ENCODE data around the gene CNTN1.
A peak's percentile ranks its signal among the peaks of the same experiment; 100 is the strongest.

The CNTN1 gene

DNA sequence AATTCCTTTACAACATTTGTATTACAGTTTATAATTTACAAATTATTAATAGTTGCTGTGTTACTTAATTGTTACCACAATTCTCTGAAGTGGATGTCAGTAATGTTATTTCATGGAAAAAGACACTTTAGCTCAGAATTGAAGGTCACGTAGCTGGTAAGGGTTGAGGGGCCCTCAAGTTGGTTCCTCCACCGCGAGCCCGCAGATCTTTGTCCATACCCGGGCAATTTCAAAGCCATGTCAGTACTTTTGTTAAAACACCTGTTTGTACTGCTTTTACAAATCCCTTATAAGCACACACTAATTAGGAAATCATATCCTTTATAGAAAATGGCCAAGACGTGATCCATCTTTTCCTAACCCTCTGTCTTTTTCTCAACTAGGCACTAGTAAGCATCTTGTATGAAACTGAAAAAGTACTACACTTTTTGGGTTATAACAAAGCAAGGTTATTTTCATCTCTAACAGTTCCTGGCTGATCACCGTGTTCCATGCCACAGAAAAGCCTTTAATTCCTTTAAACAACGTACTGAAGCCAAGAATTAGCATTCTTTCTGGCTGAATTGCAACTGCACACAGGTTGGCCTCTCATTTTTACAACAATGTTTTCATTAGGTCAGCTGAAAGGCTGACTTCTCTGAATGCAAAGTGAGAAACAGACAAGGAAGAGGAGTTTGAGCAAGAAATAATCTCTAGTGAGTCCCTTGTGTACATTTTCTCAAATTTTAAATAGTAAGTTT, 76.1 kb downstream of the CNTN1 start:
- Histone ChIP-seq H3K4me1 (ENCODE audit: insufficient read depth, low read length) (no peaks in the 10 kb centered on the region; the same call in 1 of the 2 replicates), H3K9me3 (ENCODE audit: control insufficient read depth, insufficient read depth, low read length) (no peaks in the 10 kb centered on the region), H3K9ac (ENCODE audit: low read depth, low read length) (no peak overlapping the region)

DNA sequence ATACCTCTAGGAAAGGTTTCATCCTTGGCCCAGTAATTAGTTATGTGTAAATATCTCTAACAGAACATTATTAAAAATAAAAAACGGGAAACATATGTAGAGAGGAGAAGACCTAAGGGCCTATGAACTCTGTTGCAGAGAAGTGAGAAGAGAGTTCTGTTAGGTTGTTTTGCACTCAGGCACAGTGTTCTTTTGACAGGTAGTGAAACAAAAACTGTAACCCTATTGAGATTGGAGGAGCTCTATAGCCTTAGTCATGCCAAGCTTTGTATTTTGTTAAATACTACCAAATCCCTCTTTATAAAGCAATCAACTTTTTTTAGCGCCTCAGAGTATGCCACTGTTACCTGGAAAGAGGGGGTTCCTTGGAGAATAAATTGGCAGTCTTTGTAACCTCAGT, 77.6 kb downstream of the CNTN1 start:
- H3K9me3 ChIP-seq (ENCODE audit: control insufficient read depth, insufficient read depth, low read length), result no peaks in the 10 kb centered on the region
- no peak overlapping the region for H3K9ac ChIP-seq (ENCODE audit: low read depth, low read length)
- no peaks in the 10 kb centered on the region for H3K36me3 ChIP-seq (ENCODE audit: insufficient read depth, low read length)
- peaks cover 7% of the 10 kb centered on the region for H3K4me1 ChIP-seq (ENCODE audit: insufficient read depth, low read length)

More for the DNA sequence above, 76.1 kb downstream of the CNTN1 start:
- H3K36me3 ChIP-seq (ENCODE audit: insufficient read depth, low read length), result no peaks in the 10 kb centered on the region

DNA sequence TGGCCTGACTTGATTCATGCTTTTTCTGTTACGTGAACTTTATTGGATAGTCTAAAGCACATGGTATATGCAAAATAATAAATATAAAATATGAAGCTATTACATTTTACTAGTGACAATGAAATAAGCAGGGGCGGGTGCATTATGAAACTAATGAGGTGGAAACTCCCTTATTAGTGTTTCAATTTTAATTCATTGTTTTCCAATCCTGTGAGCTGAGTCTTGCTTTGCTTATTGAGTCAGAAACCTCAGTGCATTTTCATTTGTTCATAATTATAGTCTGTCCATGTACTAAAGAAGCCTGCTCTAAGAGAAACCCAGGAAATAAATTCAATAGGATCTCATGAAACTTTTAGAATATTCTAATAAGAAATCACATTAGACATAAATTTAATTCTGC, 78.5 kb downstream of the CNTN1 start:
- peaks cover 7% of the 10 kb centered on the region for H3K4me1 ChIP-seq (ENCODE audit: insufficient read depth, low read length)
- H3K9ac ChIP-seq (ENCODE audit: low read depth, low read length), result no peak overlapping the region
- H3K36me3 ChIP-seq (ENCODE audit: insufficient read depth, low read length), result no peaks in the 10 kb centered on the region
- H3K9me3 ChIP-seq (ENCODE audit: control insufficient read depth, insufficient read depth, low read length), result no peaks in the 10 kb centered on the region

DNA sequence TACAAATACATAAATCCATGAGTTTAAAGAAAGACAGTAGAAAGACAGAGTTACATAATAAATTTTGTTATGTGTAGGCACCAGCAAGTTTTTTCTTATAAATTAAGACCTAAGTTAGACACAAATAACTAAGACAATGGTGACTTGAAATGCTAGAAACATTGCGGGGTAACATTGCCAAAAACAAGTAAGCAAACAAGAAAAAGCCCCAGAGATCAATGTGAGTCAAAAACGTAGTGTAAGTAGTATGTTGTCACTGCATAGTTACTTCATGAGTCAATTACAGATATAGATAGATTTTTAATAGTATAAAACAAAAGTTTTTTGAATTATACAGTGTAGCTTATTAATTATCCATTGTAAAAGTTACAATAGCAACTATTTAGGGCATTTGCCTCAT, 83.4 kb downstream of the CNTN1 start:
- H3K9ac ChIP-seq (ENCODE audit: low read depth, low read length), result no peak overlapping the region

DNA sequence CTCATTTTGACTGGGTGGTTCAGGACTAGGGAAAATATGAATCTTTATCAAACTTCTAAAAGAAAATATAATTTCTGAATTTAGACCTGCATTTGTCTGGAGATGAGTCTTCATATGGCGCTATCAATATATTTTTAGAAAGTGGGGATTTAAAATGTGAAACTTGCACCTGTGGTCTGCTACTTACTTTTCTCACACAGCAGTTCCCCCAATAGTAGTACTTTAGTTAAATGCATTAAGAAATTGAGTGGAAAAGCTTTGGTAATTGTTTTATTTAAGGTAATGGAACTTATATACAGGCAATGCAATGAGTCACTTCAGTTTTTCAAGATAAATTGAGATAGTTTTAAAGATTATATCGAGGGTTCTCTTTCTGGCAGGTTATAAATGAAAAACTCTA, 91.9 kb downstream of the CNTN1 start:
- 0 out of 2 replicates have a peak, but pooled peaks cover 3% of the 10 kb centered on the region for H3K4me1 ChIP-seq (ENCODE audit: insufficient read depth, low read length)
- H3K9me3 ChIP-seq (ENCODE audit: control insufficient read depth, insufficient read depth, low read length), result no peaks in the 10 kb centered on the region
- no peaks in the 10 kb centered on the region for H3K36me3 ChIP-seq (ENCODE audit: insufficient read depth, low read length)
- no peak overlapping the region for H3K9ac ChIP-seq (ENCODE audit: low read depth, low read length)

More for the DNA sequence above, 83.4 kb downstream of the CNTN1 start:
- Histone ChIP-seq H3K4me1 (ENCODE audit: insufficient read depth, low read length) (peaks cover 7% of the 10 kb centered on the region), H3K36me3 (ENCODE audit: insufficient read depth, low read length) (no peaks in the 10 kb centered on the region), H3K9me3 (ENCODE audit: control insufficient read depth, insufficient read depth, low read length) (no peaks in the 10 kb centered on the region)

DNA sequence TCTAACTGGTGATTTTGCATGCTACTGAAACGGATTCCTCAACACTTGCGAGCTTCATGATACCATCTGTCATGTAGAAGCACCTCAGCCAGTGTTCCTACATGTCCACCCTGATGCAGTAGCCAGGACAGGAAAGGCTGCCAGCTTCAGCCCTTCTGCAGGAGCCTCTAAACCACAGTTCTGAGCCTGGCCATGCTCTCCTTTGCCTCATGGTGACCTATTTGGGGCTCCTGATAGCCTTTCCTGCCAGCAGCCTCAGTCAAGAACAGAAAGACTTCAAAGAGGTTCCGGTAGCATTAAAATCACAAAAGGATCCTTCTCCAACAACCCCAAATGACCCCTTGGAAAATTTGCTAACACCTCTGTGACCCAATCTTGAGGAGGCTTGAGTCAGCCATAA, 96.0 kb downstream of the CNTN1 start:
- H3K9me3 ChIP-seq (ENCODE audit: control insufficient read depth, insufficient read depth, low read length), result no peaks in the 10 kb centered on the region
- no peak overlapping the region for H3K9ac ChIP-seq (ENCODE audit: low read depth, low read length)
- H3K4me1 ChIP-seq (ENCODE audit: insufficient read depth, low read length), result peaks cover 9% of the 10 kb centered on the region; the same call in 1 of the 2 replicates
- H3K36me3 ChIP-seq (ENCODE audit: insufficient read depth, low read length), result no peaks in the 10 kb centered on the region

DNA sequence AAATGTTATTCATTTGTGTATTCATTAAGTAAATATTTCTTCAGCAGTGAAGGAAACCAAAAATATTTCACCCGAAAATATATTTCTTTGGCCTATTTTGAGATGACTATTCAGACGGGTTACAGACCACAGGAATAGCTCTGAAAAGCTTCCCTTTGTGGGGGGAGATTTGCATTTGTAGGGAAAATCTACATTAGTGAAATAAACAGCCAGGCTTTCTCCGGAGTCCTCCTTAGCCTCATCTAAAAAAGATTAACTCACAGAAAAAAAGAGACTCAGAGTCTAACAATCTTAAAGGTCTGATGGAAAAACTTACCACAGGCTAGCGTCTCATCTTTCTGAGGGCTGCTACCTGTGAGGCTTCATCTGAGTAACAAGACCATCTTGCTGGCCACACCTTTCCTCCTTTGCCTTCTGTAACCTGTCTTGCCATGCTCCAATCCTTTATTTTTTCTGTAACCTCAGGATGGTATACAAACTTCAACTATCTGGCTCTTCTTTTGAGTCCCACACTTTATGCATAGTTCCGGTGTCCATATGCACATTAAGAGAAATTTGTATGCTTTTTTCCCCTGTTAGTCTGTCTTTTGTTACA, 100.7 kb downstream of the CNTN1 start:
- peaks cover 14% of the 10 kb centered on the region; the same call in 1 of the 2 replicates for H3K4me1 ChIP-seq (ENCODE audit: insufficient read depth, low read length)
- no peaks in the 10 kb centered on the region for H3K9me3 ChIP-seq (ENCODE audit: control insufficient read depth, insufficient read depth, low read length)
- no peak overlapping the region for H3K9ac ChIP-seq (ENCODE audit: low read depth, low read length)
- no peaks in the 10 kb centered on the region for H3K36me3 ChIP-seq (ENCODE audit: insufficient read depth, low read length)

DNA sequence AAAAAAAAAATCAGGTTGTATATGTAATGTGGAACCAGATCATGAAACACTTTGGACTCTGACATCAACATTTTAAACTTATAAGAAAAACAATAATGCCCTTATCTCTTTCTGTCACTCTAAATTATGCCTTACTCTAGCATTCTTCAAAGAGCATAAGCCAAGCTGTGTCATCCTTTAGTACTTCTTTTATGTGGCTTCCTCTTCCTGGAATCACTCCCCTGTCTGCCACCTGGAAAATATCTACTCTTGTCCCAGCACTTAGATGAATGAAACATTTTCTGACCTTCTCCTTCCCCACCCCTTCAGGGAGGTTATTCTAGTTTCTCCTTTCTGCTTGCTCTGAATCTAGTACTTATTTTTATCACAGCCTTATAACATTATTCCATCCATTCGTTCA, 101.2 kb downstream of the CNTN1 start:
- no peak overlapping the region for H3K9ac ChIP-seq (ENCODE audit: low read depth, low read length)
- H3K9me3 ChIP-seq (ENCODE audit: control insufficient read depth, insufficient read depth, low read length), result no peaks in the 10 kb centered on the region
- H3K4me1 ChIP-seq (ENCODE audit: insufficient read depth, low read length), result peaks cover 11% of the 10 kb centered on the region; the same call in 1 of the 2 replicates
- no peaks in the 10 kb centered on the region for H3K36me3 ChIP-seq (ENCODE audit: insufficient read depth, low read length)

DNA sequence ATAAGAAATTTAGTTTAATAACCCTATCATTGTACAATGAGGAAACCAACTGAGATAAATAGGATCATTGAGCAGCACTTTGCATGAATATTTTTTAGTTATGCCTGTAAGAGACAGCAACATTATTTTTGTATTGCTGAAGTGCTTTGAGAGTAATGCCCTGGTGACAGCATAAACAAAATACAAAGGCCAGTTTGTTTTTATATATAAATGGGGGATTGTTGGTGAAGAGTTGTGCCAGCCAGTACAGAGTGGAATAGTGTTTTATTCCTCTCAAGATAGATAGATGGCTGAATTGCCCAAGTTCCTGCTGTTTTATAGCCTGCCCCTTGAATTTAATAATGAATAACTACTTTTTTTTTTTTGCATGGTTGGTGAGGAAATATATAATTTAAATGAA, 101.8 kb downstream of the CNTN1 start:
- Histone ChIP-seq H3K36me3 (ENCODE audit: insufficient read depth, low read length) (no peaks in the 10 kb centered on the region), H3K4me1 (ENCODE audit: insufficient read depth, low read length) (peaks cover 11% of the 10 kb centered on the region; the same call in 1 of the 2 replicates), H3K9me3 (ENCODE audit: control insufficient read depth, insufficient read depth, low read length) (no peaks in the 10 kb centered on the region), H3K9ac (ENCODE audit: low read depth, low read length) (no peak overlapping the region)

DNA sequence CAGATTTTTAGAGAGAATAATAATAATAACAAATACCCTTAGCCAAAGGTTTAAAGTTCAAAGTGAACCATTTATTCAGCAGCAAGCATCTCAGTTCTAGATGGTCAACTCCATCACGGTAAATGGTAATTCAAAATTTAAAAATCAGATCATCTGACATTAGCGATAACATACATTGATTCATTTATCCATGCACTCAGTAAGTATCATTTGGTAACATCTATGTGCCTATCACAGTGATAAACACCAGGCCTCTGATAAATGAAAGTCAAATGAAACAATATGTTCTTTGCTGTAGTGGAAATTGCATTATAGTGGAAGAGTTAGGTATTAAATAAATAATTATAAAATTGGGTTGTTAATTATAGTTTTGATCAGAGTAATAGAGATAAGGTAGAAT, 108.8 kb downstream of the CNTN1 start:
- no peak overlapping the region for H3K9ac ChIP-seq (ENCODE audit: low read depth, low read length)
- no peaks in the 10 kb centered on the region for H3K36me3 ChIP-seq (ENCODE audit: insufficient read depth, low read length)
- H3K9me3 ChIP-seq (ENCODE audit: control insufficient read depth, insufficient read depth, low read length), result no peaks in the 10 kb centered on the region
- no peaks in the 10 kb centered on the region for H3K4me1 ChIP-seq (ENCODE audit: insufficient read depth, low read length)

DNA sequence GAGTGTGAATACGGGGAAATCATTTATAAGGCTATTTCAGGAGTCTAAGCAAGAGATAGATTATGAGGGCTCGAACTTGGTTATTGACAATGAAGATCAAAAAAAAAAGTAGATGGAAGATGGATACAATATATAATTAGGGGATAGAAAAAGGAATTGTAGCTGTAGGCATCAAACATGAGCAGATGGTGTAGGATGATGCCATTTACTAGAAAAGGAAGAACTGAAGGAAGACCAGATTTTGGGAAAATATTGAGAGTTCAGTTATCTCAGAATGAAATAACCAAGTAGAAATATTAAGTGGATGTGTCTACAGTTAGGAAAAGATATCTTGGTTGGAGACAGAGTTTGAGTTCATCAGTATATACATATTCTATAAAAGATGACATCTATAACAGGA, 109.6 kb downstream of the CNTN1 start:
- H3K9ac ChIP-seq (ENCODE audit: low read depth, low read length), result no peak overlapping the region
- no peaks in the 10 kb centered on the region for H3K9me3 ChIP-seq (ENCODE audit: control insufficient read depth, insufficient read depth, low read length)
- H3K36me3 ChIP-seq (ENCODE audit: insufficient read depth, low read length), result no peaks in the 10 kb centered on the region
- H3K4me1 ChIP-seq (ENCODE audit: insufficient read depth, low read length), result no peaks in the 10 kb centered on the region

DNA sequence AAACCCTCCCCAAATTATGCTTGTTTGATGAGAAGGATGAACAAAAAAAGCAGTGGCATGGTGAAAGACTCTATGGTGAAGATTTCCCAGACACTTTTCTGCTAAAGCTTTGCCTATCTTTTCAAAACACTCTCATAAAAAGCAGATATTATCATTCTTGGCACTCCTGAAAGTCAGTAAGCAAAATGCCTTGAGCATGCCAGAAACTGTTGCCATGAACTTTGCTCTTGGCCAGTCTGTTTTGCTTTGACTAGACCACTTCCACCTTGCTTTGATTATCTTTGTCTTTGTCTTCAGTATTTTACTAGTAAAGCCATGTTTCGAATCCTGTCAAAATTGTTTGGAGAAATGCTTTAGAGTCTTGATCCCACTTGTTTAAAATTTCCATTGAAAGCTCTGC, 110.4 kb downstream of the CNTN1 start:
- Histone ChIP-seq H3K4me1 (ENCODE audit: insufficient read depth, low read length) (no peaks in the 10 kb centered on the region), H3K9ac (ENCODE audit: low read depth, low read length) (no peak overlapping the region), H3K36me3 (ENCODE audit: insufficient read depth, low read length) (no peaks in the 10 kb centered on the region), H3K9me3 (ENCODE audit: control insufficient read depth, insufficient read depth, low read length) (no peaks in the 10 kb centered on the region)

DNA sequence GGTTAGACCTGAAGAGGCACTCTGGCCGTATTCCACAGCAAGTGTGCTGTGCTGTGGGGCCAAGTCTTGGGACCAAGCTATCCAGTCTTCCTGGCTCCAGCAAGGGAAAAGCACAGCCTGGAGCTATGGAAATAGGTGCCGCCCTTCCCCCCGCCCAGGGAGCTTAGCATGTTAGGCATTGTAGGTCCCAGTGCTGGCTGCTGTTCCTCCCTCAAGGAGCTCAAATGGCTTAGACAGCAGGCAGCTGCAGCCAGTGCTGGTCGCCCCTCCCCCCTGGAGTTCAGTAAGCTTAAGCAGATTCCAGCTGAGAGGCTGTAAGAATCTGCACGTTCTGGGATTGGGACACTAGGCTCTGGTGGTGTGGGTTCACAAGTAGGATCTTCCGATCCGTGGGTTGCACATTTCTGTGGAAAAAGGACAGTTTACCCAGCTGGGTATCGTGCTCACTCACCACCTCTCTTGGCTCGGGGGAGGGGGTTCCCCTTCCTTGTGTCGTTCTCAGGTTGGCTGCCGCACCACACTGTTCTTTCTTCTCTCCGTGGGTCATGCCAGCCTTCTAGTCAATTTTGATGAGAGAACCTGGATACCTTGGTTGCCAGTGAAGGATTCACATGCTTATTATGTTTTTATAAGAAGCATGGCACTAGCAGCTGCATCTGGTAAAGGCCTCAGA, 127.3 kb downstream of the CNTN1 start:
- peaks cover 16% of the 10 kb centered on the region for H3K4me1 ChIP-seq (ENCODE audit: insufficient read depth, low read length)
- no peaks in the 10 kb centered on the region; the same call in 1 of the 2 replicates for H3K9me3 ChIP-seq (ENCODE audit: control insufficient read depth, insufficient read depth, low read length)
- H3K9ac ChIP-seq (ENCODE audit: low read depth, low read length), result peak overlapping the region; percentile 25; the same call in 1 of the 2 replicates
- no peaks in the 10 kb centered on the region for H3K36me3 ChIP-seq (ENCODE audit: insufficient read depth, low read length)

DNA sequence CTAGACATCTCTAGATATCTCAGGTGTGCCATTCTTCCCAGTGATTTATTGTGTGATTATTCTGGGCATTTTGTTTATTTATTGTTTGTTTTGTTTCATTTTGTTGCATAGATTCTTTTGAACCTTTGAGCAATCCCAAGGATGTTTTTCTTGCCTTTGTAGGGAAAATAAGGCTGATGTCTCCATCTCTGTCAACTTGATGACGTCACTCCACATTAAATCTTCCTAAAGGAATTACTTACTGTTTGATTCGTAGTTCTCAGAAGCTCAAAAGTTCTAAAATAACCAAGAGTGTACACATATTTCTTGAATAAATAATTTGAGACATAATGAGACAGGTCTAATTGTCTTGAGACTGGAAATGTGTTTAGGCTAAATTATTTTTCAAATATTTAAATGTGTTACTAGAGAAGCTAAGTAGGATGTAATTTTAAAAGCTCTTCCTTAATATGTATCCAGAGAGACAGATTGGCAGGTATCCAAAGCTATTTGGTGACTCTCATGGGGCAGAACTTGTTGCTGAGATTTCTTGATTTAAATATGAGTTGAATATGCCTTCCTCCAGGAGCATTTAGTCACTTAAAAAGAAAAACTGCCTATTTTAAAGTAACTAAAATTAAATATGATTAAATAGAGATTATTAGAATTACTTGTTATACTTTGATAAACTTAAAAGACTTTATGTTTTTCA, 128.7 kb downstream of the CNTN1 start:
- H3K36me3 ChIP-seq (ENCODE audit: insufficient read depth, low read length), result no peaks in the 10 kb centered on the region
- H3K9me3 ChIP-seq (ENCODE audit: control insufficient read depth, insufficient read depth, low read length), result no peaks in the 10 kb centered on the region; the same call in 1 of the 2 replicates
- H3K4me1 ChIP-seq (ENCODE audit: insufficient read depth, low read length), result peaks cover 16% of the 10 kb centered on the region
- no peak overlapping the region for H3K9ac ChIP-seq (ENCODE audit: low read depth, low read length)
